Measurements from ENCODE around the gene RGR.

The RGR gene

GRCh38 chr10:84306751-84307384, 62.0 kb downstream of the RGR start:
- TF ChIP-seq CREB1 (IDR thresholded peaks at IDR 0.05; ENCODE audit: low read depth) (no peak), RAD21 (IDR thresholded peaks at IDR 0.05; ENCODE audit: low read depth) (no peak), TAF1 (IDR thresholded peaks at IDR 0.05; ENCODE audit: low read depth) (no peak), FOXM1 (IDR thresholded peaks at IDR 0.05; ENCODE audit: borderline replicate concordance, low read depth) (no peak), ZBTB7A (IDR thresholded peaks at IDR 0.05; ENCODE audit: low read depth) (no peak), TCF12 (IDR thresholded peaks at IDR 0.05; ENCODE audit: low read depth) (no peak), EGR1 (IDR thresholded peaks at IDR 0.05) (no peak), NFIC (IDR thresholded peaks at IDR 0.05) (no peak), YY1 (IDR thresholded peaks at IDR 0.05; ENCODE audit: low read depth) (no peak), TEAD4 (IDR thresholded peaks at IDR 0.05) (no peak), CEBPB (IDR thresholded peaks at IDR 0.05) (no peak), USF1 (IDR thresholded peaks at IDR 0.05) (no peak), MAX (IDR thresholded peaks at IDR 0.05) (no peak), EP300 (IDR thresholded peaks at IDR 0.05; ENCODE audit: borderline replicate concordance) (no peak)
- TF ChIP-seq, protein P1, sequence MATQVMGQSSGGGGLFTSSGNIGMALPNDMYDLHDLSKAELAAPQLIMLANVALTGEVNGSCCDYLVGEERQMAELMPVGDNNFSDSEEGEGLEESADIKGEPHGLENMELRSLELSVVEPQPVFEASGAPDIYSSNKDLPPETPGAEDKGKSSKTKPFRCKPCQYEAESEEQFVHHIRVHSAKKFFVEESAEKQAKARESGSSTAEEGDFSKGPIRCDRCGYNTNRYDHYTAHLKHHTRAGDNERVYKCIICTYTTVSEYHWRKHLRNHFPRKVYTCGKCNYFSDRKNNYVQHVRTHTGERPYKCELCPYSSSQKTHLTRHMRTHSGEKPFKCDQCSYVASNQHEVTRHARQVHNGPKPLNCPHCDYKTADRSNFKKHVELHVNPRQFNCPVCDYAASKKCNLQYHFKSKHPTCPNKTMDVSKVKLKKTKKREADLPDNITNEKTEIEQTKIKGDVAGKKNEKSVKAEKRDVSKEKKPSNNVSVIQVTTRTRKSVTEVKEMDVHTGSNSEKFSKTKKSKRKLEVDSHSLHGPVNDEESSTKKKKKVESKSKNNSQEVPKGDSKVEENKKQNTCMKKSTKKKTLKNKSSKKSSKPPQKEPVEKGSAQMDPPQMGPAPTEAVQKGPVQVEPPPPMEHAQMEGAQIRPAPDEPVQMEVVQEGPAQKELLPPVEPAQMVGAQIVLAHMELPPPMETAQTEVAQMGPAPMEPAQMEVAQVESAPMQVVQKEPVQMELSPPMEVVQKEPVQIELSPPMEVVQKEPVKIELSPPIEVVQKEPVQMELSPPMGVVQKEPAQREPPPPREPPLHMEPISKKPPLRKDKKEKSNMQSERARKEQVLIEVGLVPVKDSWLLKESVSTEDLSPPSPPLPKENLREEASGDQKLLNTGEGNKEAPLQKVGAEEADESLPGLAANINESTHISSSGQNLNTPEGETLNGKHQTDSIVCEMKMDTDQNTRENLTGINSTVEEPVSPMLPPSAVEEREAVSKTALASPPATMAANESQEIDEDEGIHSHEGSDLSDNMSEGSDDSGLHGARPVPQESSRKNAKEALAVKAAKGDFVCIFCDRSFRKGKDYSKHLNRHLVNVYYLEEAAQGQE (IDR thresholded peaks at IDR 0.05; ENCODE audit: low read depth), result no peak

DNA sequence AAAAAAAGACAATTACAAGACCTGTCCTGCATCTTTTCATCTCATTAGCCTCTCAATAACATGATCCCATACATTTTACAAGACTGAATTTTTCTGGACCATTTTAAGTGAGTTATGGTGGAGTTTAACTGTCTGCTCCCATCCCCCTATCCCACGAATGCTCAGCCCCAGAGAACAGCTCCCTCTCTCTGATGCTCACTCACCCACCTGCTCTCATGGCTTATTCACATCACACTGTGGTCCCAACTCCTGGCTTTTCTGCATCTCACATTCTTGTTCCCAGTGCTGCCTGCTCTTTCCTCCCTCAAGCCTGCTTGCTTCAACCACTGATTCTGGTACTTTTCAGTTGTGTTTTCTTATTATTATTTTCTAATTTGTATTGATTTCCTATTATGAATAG, 63.2 kb downstream of the RGR start:
- TF ChIP-seq EP300 (IDR thresholded peaks at IDR 0.05; ENCODE audit: borderline replicate concordance) (no peak), TAF1 (IDR thresholded peaks at IDR 0.05; ENCODE audit: low read depth) (no peak), FOXM1 (IDR thresholded peaks at IDR 0.05; ENCODE audit: borderline replicate concordance, low read depth) (no peak), NFIC (IDR thresholded peaks at IDR 0.05) (no peak), ZBTB7A (IDR thresholded peaks at IDR 0.05; ENCODE audit: low read depth) (no peak), TEAD4 (IDR thresholded peaks at IDR 0.05) (no peak), YY1 (IDR thresholded peaks at IDR 0.05; ENCODE audit: low read depth) (no peak)

DNA sequence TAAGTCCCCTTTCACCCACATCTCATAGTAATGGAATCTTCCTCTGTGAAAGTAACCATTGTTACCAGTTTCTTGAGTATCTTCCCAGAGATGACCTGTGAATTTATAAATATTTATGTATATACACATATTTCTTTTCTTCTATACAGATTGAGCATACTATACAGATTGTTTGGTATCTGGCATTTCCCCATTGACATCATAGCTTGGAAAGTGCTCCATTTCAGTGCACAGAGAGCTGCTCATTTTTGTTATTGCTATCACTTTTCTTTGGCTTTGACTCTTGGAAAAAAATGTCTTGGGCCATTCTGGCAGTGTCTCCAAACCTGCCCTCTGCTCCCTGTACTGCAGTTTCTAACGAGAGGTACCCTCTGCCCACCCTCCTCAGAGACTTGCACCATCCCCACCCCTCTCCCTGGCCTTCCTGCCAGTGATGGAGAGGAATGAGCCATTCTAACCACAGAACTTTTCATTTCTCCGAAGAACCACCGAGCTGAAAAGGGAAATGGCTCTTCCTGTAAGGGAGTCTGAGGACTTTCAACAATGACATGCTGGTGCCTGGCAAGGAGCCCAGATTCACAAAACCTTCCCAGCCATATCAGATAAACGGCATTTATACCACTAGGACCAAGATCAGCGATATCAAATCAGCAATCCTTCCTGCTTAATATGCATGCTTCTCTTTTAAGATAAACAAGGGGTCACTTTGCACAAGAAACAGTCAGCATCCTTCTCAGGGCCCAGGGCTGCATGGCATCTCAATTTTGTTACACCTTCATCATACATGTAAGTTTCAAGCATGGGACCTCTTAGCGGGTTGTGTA, 63.8 kb downstream of the RGR start:
- TF ChIP-seq TAF1 (IDR thresholded peaks at IDR 0.05; ENCODE audit: low read depth) (no peak), USF1 (IDR thresholded peaks at IDR 0.05) (no peak)
